ENCODE results near the gene SLC8A2. TPM values are rescaled to one million over a fixed set of nuclear protein-coding genes. Genes with fewer than 3 reads are reported as not detected.
A peak's percentile ranks its signal among the peaks of the same experiment; 100 is the strongest.

SLC8A2 gene
- total RNA-seq, 1 donor = not detected

DNA sequence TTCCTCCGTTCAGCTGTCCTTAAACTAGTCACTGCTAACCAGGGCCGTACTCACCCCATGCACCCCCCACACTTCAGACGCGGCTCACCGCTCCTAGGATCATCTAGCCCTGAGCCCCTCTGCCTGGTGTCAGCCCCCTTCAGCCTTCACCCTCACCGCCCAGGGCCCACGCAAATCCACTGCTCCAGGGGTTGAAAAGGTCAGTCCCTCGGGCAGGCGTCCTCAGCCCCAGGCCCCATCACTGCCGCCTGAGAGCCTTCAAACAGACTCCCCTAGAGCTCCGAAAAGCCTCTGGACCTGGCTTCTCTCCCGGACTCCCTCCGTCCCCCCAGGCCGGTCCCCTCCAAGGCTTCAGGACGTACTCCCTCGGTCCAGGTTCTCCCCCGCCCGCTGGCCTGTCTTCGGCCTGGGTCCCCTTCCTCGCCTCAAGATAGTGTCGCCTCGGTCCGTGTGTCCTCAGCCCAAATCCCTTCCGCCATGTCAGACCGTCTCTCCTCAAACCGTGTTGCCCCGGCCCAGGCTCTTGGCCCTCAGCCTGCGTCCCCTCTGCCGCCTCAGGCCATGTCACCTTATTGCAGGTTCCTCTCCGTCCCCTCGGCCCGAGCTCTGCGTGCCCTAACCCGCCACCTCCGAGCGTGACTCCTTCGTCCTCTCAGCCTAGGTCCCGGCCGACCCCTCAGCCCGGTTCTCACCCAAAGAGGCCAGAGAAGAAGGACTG, 42.6 kb upstream of the SLC8A2 start:
- TF ChIP-seq CTCF (IDR thresholded peaks at IDR 0.05; ENCODE audit: insufficient read depth, low read depth, low read length) = no peak
- H3K4me3 ChIP-seq (ENCODE audit: low read depth, low read length) = peak overlapping the region; percentile 94
- DNase-seq (ENCODE audit: low read depth) = peak; percentile 22

DNA sequence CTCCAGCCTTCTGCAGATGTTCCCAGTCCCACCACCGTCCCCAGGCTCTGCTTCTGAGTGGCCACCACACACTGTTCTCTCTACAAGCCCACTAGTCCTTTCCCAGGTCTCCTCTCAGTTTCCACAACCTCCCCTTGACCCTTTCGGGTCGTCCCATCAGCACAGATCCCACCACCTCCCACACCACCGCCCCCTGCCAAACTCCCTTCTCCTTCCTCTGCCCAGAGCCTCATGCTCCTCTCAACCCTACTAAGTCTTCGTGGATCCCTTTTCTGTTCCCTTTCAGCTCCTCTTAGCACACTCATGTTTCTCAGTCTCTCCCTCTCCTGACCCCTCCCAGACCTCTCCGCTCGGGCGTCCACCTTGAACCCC, 41.2 kb upstream of the SLC8A2 start:
- no peak for DNase-seq (ENCODE audit: low read depth)
- peak overlapping the region; percentile 94 for H3K4me3 ChIP-seq (ENCODE audit: low read depth, low read length)
- TF ChIP-seq CTCF (IDR thresholded peaks at IDR 0.05; ENCODE audit: insufficient read depth, low read depth, low read length) = no peak

DNA sequence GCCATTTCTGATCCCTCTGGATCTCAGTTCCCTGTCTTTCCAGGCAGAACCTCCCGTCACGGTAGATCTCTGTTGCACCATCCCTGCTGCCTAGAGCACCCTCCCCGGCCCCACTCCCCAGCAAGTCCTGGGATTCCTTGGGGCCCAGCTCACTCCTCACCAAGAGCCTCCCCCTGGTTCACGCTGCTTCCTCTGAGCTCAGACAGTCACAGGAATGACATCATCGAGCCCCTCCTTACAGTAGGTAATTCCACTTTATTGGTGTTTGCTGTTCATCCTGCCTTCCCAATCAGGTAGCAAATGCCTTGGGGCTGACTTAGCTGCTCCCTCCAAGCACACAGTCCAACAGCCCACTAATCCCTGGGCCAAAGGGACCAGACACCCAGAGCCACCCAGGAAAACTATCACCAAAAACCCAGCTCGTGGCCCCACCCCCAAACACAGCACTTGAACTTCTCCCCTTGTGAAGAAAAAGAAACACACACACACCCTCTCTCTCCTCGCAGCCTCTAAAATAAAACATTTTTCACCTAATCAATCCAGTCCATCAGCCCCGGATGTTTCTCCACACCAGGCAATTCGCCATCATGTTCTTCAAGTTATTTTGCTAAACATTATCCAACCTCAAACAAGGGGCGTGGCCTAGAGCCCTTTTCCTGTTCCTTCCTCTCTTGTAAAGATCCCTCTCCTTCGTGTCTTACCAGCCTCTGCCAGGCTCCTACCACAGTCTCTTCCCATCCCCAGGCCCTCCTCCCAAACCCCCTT, 40.7 kb upstream of the SLC8A2 start:
- peak; percentile 80 for DNase-seq (ENCODE audit: low read depth)
- peak overlapping the region; percentile 94 for H3K4me3 ChIP-seq (ENCODE audit: low read depth, low read length)
- no peak for TF ChIP-seq CTCF (IDR thresholded peaks at IDR 0.05; ENCODE audit: insufficient read depth, low read depth, low read length)

DNA sequence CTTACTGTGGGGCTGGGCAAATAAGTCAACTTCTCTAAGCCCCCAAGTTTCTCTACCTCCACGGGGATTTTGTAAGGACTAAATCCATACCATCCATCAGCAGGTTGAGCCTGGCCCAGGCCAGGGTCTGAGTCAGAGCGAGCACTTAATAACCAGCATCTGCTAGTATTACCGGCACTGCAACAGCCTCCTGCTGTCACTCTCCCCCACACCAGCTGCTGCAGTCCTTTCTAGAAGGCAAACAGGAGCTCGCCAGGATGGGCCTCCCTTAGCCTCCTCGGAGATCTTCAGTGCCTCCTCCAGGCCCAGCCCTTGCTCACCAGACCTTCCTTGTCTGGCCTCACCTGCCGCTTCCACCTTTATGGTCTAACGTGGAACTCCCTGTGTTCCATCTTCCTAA, 40.0 kb upstream of the SLC8A2 start:
- no peak for TF ChIP-seq CTCF (IDR thresholded peaks at IDR 0.05; ENCODE audit: insufficient read depth, low read depth, low read length)
- no peak overlapping the region for H3K4me3 ChIP-seq (ENCODE audit: low read depth, low read length)
- peak; percentile 68 for DNase-seq (ENCODE audit: low read depth)

- DNase-seq (ENCODE audit: low read depth) = peak; percentile 60
- H3K4me3 ChIP-seq (ENCODE audit: low read depth, low read length) = no peak overlapping the region
- TF ChIP-seq CTCF (IDR thresholded peaks at IDR 0.05; ENCODE audit: insufficient read depth, low read depth, low read length) = no peak
These were observed 39.4 kb upstream of the SLC8A2 start for GRCh38 chr19:47511128-47511517.

- H3K4me3 ChIP-seq (ENCODE audit: low read depth, low read length) = no peak overlapping the region
- TF ChIP-seq CTCF (IDR thresholded peaks at IDR 0.05; ENCODE audit: insufficient read depth, low read depth, low read length) = no peak
These were observed 38.9 kb upstream of the SLC8A2 start for GRCh38 chr19:47510516-47511127.

More at GRCh38 chr19:47510516-47511127, 38.9 kb upstream of the SLC8A2 start:
- DNase-seq (ENCODE audit: low read depth) = no peak
